Measurements from ENCODE around the gene TTC21B.

DNA sequence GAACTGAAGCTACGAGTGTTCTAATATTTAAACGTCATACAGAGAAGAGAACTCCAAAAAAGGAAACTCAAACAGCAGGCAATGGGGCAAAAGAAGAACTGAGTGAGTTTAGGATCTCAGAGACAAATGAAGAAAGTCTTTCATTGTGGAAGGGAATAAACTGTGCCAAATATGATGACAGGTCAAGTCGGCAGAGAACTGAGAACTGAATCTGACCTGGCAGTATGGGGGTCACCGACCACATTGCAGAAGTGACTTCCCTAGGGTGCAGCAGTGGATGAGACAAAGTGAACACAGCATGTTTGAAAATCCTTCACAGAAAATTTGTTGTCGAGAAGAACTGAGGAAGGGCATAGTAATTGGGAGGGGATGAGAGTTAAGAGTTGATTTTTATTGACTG is 55.9 kb downstream of the TTC21B start:
- TF ChIP-seq HCFC1 (IDR thresholded peaks at IDR 0.05; ENCODE audit: low read length) (no peak), CHD1 (IDR thresholded peaks at IDR 0.05; ENCODE audit: low read depth, low read length) (no peak), YY1 (IDR thresholded peaks at IDR 0.05; ENCODE audit: low read depth, low read length) (no peak)
- TF ChIP-seq, protein P1, sequence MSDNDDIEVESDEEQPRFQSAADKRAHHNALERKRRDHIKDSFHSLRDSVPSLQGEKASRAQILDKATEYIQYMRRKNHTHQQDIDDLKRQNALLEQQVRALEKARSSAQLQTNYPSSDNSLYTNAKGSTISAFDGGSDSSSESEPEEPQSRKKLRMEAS (IDR thresholded peaks at IDR 0.05; ENCODE audit: low read depth, low read length) = no peak
- TF ChIP-seq, protein P2, sequence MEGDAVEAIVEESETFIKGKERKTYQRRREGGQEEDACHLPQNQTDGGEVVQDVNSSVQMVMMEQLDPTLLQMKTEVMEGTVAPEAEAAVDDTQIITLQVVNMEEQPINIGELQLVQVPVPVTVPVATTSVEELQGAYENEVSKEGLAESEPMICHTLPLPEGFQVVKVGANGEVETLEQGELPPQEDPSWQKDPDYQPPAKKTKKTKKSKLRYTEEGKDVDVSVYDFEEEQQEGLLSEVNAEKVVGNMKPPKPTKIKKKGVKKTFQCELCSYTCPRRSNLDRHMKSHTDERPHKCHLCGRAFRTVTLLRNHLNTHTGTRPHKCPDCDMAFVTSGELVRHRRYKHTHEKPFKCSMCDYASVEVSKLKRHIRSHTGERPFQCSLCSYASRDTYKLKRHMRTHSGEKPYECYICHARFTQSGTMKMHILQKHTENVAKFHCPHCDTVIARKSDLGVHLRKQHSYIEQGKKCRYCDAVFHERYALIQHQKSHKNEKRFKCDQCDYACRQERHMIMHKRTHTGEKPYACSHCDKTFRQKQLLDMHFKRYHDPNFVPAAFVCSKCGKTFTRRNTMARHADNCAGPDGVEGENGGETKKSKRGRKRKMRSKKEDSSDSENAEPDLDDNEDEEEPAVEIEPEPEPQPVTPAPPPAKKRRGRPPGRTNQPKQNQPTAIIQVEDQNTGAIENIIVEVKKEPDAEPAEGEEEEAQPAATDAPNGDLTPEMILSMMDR (IDR thresholded peaks at IDR 0.05 in 2 of 3, conservative IDR thresholded peaks at IDR 0.05 in 1 of 3; ENCODE audit: control insufficient read depth in 2 of 3, extremely low read depth in 1 of 3, insufficient read depth in 1 of 3, low read depth in 3 of 3, low read length in 3 of 3) = no peak
- TF ChIP-seq, protein P3, sequence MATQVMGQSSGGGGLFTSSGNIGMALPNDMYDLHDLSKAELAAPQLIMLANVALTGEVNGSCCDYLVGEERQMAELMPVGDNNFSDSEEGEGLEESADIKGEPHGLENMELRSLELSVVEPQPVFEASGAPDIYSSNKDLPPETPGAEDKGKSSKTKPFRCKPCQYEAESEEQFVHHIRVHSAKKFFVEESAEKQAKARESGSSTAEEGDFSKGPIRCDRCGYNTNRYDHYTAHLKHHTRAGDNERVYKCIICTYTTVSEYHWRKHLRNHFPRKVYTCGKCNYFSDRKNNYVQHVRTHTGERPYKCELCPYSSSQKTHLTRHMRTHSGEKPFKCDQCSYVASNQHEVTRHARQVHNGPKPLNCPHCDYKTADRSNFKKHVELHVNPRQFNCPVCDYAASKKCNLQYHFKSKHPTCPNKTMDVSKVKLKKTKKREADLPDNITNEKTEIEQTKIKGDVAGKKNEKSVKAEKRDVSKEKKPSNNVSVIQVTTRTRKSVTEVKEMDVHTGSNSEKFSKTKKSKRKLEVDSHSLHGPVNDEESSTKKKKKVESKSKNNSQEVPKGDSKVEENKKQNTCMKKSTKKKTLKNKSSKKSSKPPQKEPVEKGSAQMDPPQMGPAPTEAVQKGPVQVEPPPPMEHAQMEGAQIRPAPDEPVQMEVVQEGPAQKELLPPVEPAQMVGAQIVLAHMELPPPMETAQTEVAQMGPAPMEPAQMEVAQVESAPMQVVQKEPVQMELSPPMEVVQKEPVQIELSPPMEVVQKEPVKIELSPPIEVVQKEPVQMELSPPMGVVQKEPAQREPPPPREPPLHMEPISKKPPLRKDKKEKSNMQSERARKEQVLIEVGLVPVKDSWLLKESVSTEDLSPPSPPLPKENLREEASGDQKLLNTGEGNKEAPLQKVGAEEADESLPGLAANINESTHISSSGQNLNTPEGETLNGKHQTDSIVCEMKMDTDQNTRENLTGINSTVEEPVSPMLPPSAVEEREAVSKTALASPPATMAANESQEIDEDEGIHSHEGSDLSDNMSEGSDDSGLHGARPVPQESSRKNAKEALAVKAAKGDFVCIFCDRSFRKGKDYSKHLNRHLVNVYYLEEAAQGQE (IDR thresholded peaks at IDR 0.05; ENCODE audit: low read depth, low read length) = no peak

Data from GM12878 (cell line).